ENCODE data around the gene MAGEA10. TPM values are rescaled to one million over a fixed set of nuclear protein-coding genes. Genes with fewer than 3 reads are reported as not detected.

Gene MAGEA10
- not detected for total RNA-seq

DNA sequence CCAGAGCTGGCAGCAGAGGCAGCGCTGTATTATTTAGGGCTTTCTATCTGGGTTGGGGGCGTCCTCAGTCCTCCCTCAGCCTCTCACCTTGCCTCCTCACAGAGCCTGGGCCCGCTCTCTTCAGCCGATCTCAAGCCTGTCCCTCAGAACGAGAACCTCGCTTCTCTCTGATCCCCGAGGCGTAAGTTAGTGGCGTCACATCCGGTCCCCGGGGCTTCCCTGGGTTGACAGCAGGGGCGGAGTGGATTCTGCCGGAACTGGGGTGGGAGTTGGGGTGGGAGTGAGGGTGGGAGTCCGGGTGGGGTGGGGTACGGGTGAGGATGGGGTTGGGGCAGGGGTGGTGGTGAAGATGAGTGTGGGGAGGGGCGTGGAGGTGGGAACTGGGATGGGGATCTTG, at the start of gene MAGEA10:
Gene MAGEA10 (minus strand): TSS at position 190 of the 397 bp plus-strand sequence. CDS start 2,957 bp downstream, outside the sequence.

Other genes with a start within 250 kb of the MAGEA10 start
- gene MAGEA4, start 225.7 kb downstream of the MAGEA10 start, total RNA-seq = not detected
- gene GABRE, start 163.9 kb downstream of the MAGEA10 start, total RNA-seq = 31.9 TPM